ENCODE data around the gene MAGI2. TPM values are rescaled to one million over a fixed set of nuclear protein-coding genes. Genes with fewer than 3 reads are reported as not detected.

Gene MAGI2
- 2.0 and 3.5 TPM in 2 replicates for total RNA-seq (2014; rRNA removed; shearing (Covaris generic))
- 0.71 and 1.0 TPM in 2 replicates for polyA plus RNA-seq (2015; cell fraction: cytosol; rRNA removed)
- 1.1 and 1.5 TPM in 2 replicates for polyA plus RNA-seq (2015; cell fraction: nucleus; rRNA removed)

- DNase-seq (ENCODE audit: low read depth, low spot score): peak; percentile 53
Observed at GRCh38 chr7:79453558-79454360, at the start of gene MAGI2. Gene MAGI2, minus strand, starts transcription at chr7:79453667. Its CDS starts 347 bp downstream, at chr7:79453320.

GRCh38 chr7:79502151-79502550 lies 48.7 kb upstream of the MAGI2 start:
- peak; percentile 49 for DNase-seq (ENCODE audit: low read depth, low spot score)
- in situ Hi-C loops (cut with HindIII; ENCODE audit: low pct_unique_long_range_greater_than_20kb, low sequenced_read_pairs): no loop called here

More at GRCh38 chr7:79453558-79454360, at the start of gene MAGI2:
- in situ Hi-C loops (cut with HindIII; ENCODE audit: low pct_unique_long_range_greater_than_20kb, low sequenced_read_pairs): no loop called here

- in situ Hi-C loops (cut with HindIII; ENCODE audit: low pct_unique_long_range_greater_than_20kb, low sequenced_read_pairs): no loop called here
Observed at GRCh38 chr7:79500759-79501158, 47.3 kb upstream of the MAGI2 start.

GRCh38 chr7:79497728-79498127 lies 44.3 kb upstream of the MAGI2 start:
- no peak for DNase-seq (ENCODE audit: low read depth, low spot score)
- in situ Hi-C loops (cut with HindIII; ENCODE audit: low pct_unique_long_range_greater_than_20kb, low sequenced_read_pairs): no loop called here

More at GRCh38 chr7:79500759-79501158, 47.3 kb upstream of the MAGI2 start:
- no peak for DNase-seq (ENCODE audit: low read depth, low spot score)

- no peak for DNase-seq (ENCODE audit: low read depth, low spot score)
- in situ Hi-C loops (cut with HindIII; ENCODE audit: low pct_unique_long_range_greater_than_20kb, low sequenced_read_pairs): no loop called here
Observed at GRCh38 chr7:79495544-79496272, 42.2 kb upstream of the MAGI2 start.

GRCh38 chr7:79494046-79494445 lies 40.6 kb upstream of the MAGI2 start:
- no peak for DNase-seq (ENCODE audit: low read depth, low spot score)
- in situ Hi-C loops (cut with HindIII; ENCODE audit: low pct_unique_long_range_greater_than_20kb, low sequenced_read_pairs): no loop called here

- in situ Hi-C loops (cut with HindIII; ENCODE audit: low pct_unique_long_range_greater_than_20kb, low sequenced_read_pairs): no loop called here
- DNase-seq (ENCODE audit: low read depth, low spot score): no peak
Observed at GRCh38 chr7:79489371-79489770, 35.9 kb upstream of the MAGI2 start.

- in situ Hi-C loops (cut with HindIII; ENCODE audit: low pct_unique_long_range_greater_than_20kb, low sequenced_read_pairs): no loop called here
- no peak for DNase-seq (ENCODE audit: low read depth, low spot score)
Observed at GRCh38 chr7:79478386-79478785, 24.9 kb upstream of the MAGI2 start.

GRCh38 chr7:79475455-79475854 lies 22.0 kb upstream of the MAGI2 start:
- in situ Hi-C loops (cut with HindIII; ENCODE audit: low pct_unique_long_range_greater_than_20kb, low sequenced_read_pairs): no loop called here
- no peak for DNase-seq (ENCODE audit: low read depth, low spot score)

- in situ Hi-C loops (cut with HindIII; ENCODE audit: low pct_unique_long_range_greater_than_20kb, low sequenced_read_pairs): no loop called here
- no peak for DNase-seq (ENCODE audit: low read depth, low spot score)
Observed at GRCh38 chr7:79471699-79472098, 18.2 kb upstream of the MAGI2 start.

- in situ Hi-C loops (cut with HindIII; ENCODE audit: low pct_unique_long_range_greater_than_20kb, low sequenced_read_pairs): no loop called here
- no peak for DNase-seq (ENCODE audit: low read depth, low spot score)
Observed at GRCh38 chr7:79471283-79471682, 17.8 kb upstream of the MAGI2 start.

GRCh38 chr7:79465551-79465950 lies 12.1 kb upstream of the MAGI2 start:
- in situ Hi-C loops (cut with HindIII; ENCODE audit: low pct_unique_long_range_greater_than_20kb, low sequenced_read_pairs): no loop called here
- no peak for DNase-seq (ENCODE audit: low read depth, low spot score)

GRCh38 chr7:79464051-79464450 lies 10.6 kb upstream of the MAGI2 start:
- no peak for DNase-seq (ENCODE audit: low read depth, low spot score)
- in situ Hi-C loops (cut with HindIII; ENCODE audit: low pct_unique_long_range_greater_than_20kb, low sequenced_read_pairs): no loop called here

- no peak for DNase-seq (ENCODE audit: low read depth, low spot score)
- in situ Hi-C loops (cut with HindIII; ENCODE audit: low pct_unique_long_range_greater_than_20kb, low sequenced_read_pairs): no loop called here
Observed at GRCh38 chr7:79462390-79462789, 8.9 kb upstream of the MAGI2 start.

GRCh38 chr7:79461660-79462059 lies 8.2 kb upstream of the MAGI2 start:
- no peak for DNase-seq (ENCODE audit: low read depth, low spot score)
- in situ Hi-C loops (cut with HindIII; ENCODE audit: low pct_unique_long_range_greater_than_20kb, low sequenced_read_pairs): no loop called here

GRCh38 chr7:79459381-79459780 lies 5.9 kb upstream of the MAGI2 start:
- in situ Hi-C loops (cut with HindIII; ENCODE audit: low pct_unique_long_range_greater_than_20kb, low sequenced_read_pairs): no loop called here
- DNase-seq (ENCODE audit: low read depth, low spot score): no peak

GRCh38 chr7:79458796-79459195 lies 5.3 kb upstream of the MAGI2 start:
- no peak for DNase-seq (ENCODE audit: low read depth, low spot score)
- in situ Hi-C loops (cut with HindIII; ENCODE audit: low pct_unique_long_range_greater_than_20kb, low sequenced_read_pairs): no loop called here

- in situ Hi-C loops (cut with HindIII; ENCODE audit: low pct_unique_long_range_greater_than_20kb, low sequenced_read_pairs): no loop called here
Observed at GRCh38 chr7:79455173-79455790, 1.8 kb upstream of the MAGI2 start.

More at GRCh38 chr7:79455173-79455790, 1.8 kb upstream of the MAGI2 start:
- no peak for DNase-seq (ENCODE audit: low read depth, low spot score)

Measured in SK-MEL-5 (cell line).